Kidney glomerular epithelial cell (primary cell): ENCODE results near the gene NR3C2.

Source experiments
- DNase-seq: peaks from one replicate; lab custom pipeline; 2025; lab: John Stamatoyannopoulos, UW

Gene NR3C2

GRCh38 chr4:148056879-148057278 lies 385.3 kb downstream of the NR3C2 start:
- peak; percentile 20 for DNase-seq

GRCh38 chr4:148055844-148056243 lies 386.4 kb downstream of the NR3C2 start:
- DNase-seq = no peak

- DNase-seq = no peak
Measured at GRCh38 chr4:148054275-148054674, 387.9 kb downstream of the NR3C2 start.

GRCh38 chr4:148053298-148054003 lies 388.8 kb downstream of the NR3C2 start:
- DNase-seq = no peak

- no peak for DNase-seq
Measured at GRCh38 chr4:148052448-148052847, 389.8 kb downstream of the NR3C2 start.

GRCh38 chr4:148051403-148051802 lies 390.8 kb downstream of the NR3C2 start:
- no peak for DNase-seq

- no peak for DNase-seq
Measured at GRCh38 chr4:148048598-148048997, 393.6 kb downstream of the NR3C2 start.

GRCh38 chr4:148044912-148045352 lies 397.3 kb downstream of the NR3C2 start:
- DNase-seq = peak; percentile 20

GRCh38 chr4:148044089-148044911 lies 397.9 kb downstream of the NR3C2 start:
- DNase-seq = no peak

- no peak for DNase-seq
Measured at GRCh38 chr4:148041606-148042329, 400.4 kb downstream of the NR3C2 start.

- no peak for DNase-seq
Measured at GRCh38 chr4:148034813-148035212, 407.4 kb downstream of the NR3C2 start.

GRCh38 chr4:148030193-148030873 lies 411.9 kb downstream of the NR3C2 start:
- no peak for DNase-seq

GRCh38 chr4:148029781-148030180 lies 412.4 kb downstream of the NR3C2 start:
- DNase-seq = no peak
